H9 (cell line): ENCODE results near the gene COL4A4. TPM values are rescaled to one million over a fixed set of nuclear protein-coding genes. Genes with fewer than 3 reads are reported as not detected.

Experiments
- DNase-seq: peaks from one replicate; pipeline ENCODE4 v3.0.0-alpha.2; 2017
- H2AFZ ChIP-seq: one replicate; pipeline ENCODE4 v1.6.1; 2013; ENCODE audit warnings: mild to moderate bottlenecking, low read length, control low read depth, moderate library complexity
- H2AK5ac ChIP-seq: 2 replicates; pipeline ENCODE4 v1.6.1; 2013; ENCODE audit warnings: low read length, control low read depth, mixed read lengths; ENCODE audit not compliant: insufficient read length
- H2BK120ac ChIP-seq: one replicate; pipeline ENCODE4 v1.6.1; 2013; ENCODE audit warnings: low read depth, mild to moderate bottlenecking, low read length, control low read depth, inconsistent platforms; ENCODE audit not compliant: poor library complexity, severe bottlenecking
- H2BK12ac ChIP-seq: 2 replicates; pipeline ENCODE4 v1.6.1; 2013; ENCODE audit warnings: low read length, control low read depth, mixed read lengths, low read depth; ENCODE audit not compliant: insufficient read length
- H2BK15ac ChIP-seq: 2 replicates; pipeline ENCODE4 v1.6.1; 2013; ENCODE audit warnings: low read depth, low read length, control low read depth
- H2BK20ac ChIP-seq: one replicate; pipeline ENCODE4 v1.6.1; 2013; ENCODE audit warnings: low read depth, mild to moderate bottlenecking, low read length, control low read depth, inconsistent platforms; ENCODE audit not compliant: poor library complexity, severe bottlenecking
- H2BK5ac ChIP-seq: 2 replicates; pipeline ENCODE4 v1.6.1; 2013; ENCODE audit warnings: low read length, control low read depth, mixed read lengths; ENCODE audit not compliant: insufficient read length
- H3K14ac ChIP-seq: 2 replicates; pipeline ENCODE4 v1.6.1; 2013; ENCODE audit warnings: low read length, control low read depth; ENCODE audit not compliant: insufficient read depth
- H3K18ac ChIP-seq: 2 replicates; pipeline ENCODE4 v1.6.1; 2013; ENCODE audit warnings: low read depth, mild to moderate bottlenecking, mixed read lengths, low read length, control low read depth; ENCODE audit not compliant: insufficient read length
- H3K23ac ChIP-seq: 2 replicates; pipeline ENCODE4 v1.6.1; 2013; ENCODE audit warnings: low read length, control low read depth, mixed read lengths, low read depth; ENCODE audit not compliant: insufficient read length
- H3K23me2 ChIP-seq: 2 replicates; pipeline ENCODE4 v1.6.1; 2013; ENCODE audit warnings: low read depth, mild to moderate bottlenecking, mixed read lengths, low read length, control low read depth; ENCODE audit not compliant: insufficient read length, poor library complexity, severe bottlenecking
- H3K27ac ChIP-seq: 2 replicates; pipeline ENCODE4 v1.5.1; 2013; ENCODE audit warnings: low read length, control low read depth, mixed read lengths, low read depth; ENCODE audit not compliant: insufficient read length
- H3K27me3 ChIP-seq: 2 replicates; pipeline ENCODE4 v1.6.1; 2013; ENCODE audit warnings: low read length, control low read depth, inconsistent platforms; ENCODE audit not compliant: insufficient read depth
- H3K4ac ChIP-seq: 2 replicates; pipeline ENCODE4 v1.6.1; 2013; ENCODE audit warnings: low read depth, mild to moderate bottlenecking, control low read depth, inconsistent platforms, low read length, moderate library complexity
- H3K4me1 ChIP-seq: 2 replicates; pipeline ENCODE4 v1.6.1; 2013; ENCODE audit warnings: low read length, control low read depth, inconsistent platforms; ENCODE audit not compliant: insufficient read depth
- H3K4me2 ChIP-seq: 2 replicates; pipeline ENCODE4 v1.6.1; 2013; ENCODE audit warnings: low read length, control low read depth, mixed read lengths; ENCODE audit not compliant: insufficient read length, insufficient read depth
- H3K56ac ChIP-seq: 2 replicates; pipeline ENCODE4 v1.6.1; 2013; ENCODE audit warnings: low read depth, mild to moderate bottlenecking, mixed read lengths, low read length, control low read depth; ENCODE audit not compliant: insufficient read length
- H3K79me1 ChIP-seq: 2 replicates; pipeline ENCODE4 v1.6.1; 2013; ENCODE audit warnings: low read depth, mild to moderate bottlenecking, moderate library complexity, low read length, control low read depth, inconsistent platforms; ENCODE audit not compliant: insufficient read depth, poor library complexity, severe bottlenecking
- H3K79me2 ChIP-seq: 2 replicates; pipeline ENCODE4 v1.6.1; 2013; ENCODE audit warnings: low read length, control low read depth, inconsistent platforms; ENCODE audit not compliant: insufficient read depth
- H3K9ac ChIP-seq: 2 replicates; pipeline ENCODE4 v1.6.1; 2013; ENCODE audit warnings: low read length, control low read depth, mixed read lengths; ENCODE audit not compliant: insufficient read length; ENCODE audit errors: extremely low read depth
- H3K9me3 ChIP-seq: one replicate; pipeline ENCODE4 v1.6.1; 2013; ENCODE audit warnings: low read depth, low read length, inconsistent platforms; ENCODE audit not compliant: control insufficient read depth
- H3T11ph ChIP-seq: one replicate; pipeline ENCODE4 v1.6.1; 2013; ENCODE audit warnings: mild to moderate bottlenecking, low read length, control low read depth, inconsistent platforms
- H4K20me1 ChIP-seq: one replicate; pipeline ENCODE4 v1.6.1; 2013; ENCODE audit not compliant: control insufficient read depth, insufficient read length, insufficient read depth
- H4K5ac ChIP-seq: 2 replicates; pipeline ENCODE4 v1.6.1; 2013; ENCODE audit warnings: low read depth, mild to moderate bottlenecking, mixed read lengths, low read length, control low read depth; ENCODE audit not compliant: insufficient read length
- H4K8ac ChIP-seq: replicated peaks from 2 replicates; pipeline ENCODE4 v1.6.1; 2013; ENCODE audit warnings: low read length, control low read depth, mixed read lengths, low read depth; ENCODE audit not compliant: insufficient read length
- H4K91ac ChIP-seq: 2 replicates; pipeline ENCODE4 v1.6.1; 2013; ENCODE audit warnings: low read depth, mild to moderate bottlenecking, moderate library complexity, mixed read lengths, low read length, control low read depth; ENCODE audit not compliant: insufficient read length
- H3K27ac Mint-ChIP-seq, 3 experiments: 2 replicates in 2 of 3; 3 replicates in 1 of 3; pipeline ENCODE4 v1.8.0; 2020 to 2021; ENCODE audit warnings: mixed read lengths in 3 of 3, mild to moderate bottlenecking in 1 of 3, moderate library complexity in 1 of 3
- H3K27me3 Mint-ChIP-seq: 2 replicates; pipeline ENCODE4 v1.8.0; 2021; ENCODE audit warnings: low read depth, mild to moderate bottlenecking, moderate library complexity, mixed read lengths
- H3K36me3 Mint-ChIP-seq, 3 experiments: 2 replicates in 2 of 3; 3 replicates in 1 of 3; pipeline ENCODE4 v1.8.0; 2020 to 2021; ENCODE audit warnings: low read depth in 3 of 3, mixed read lengths in 3 of 3; ENCODE audit not compliant: insufficient read depth in 1 of 3
- H3K4me1 Mint-ChIP-seq, 2 experiments: 2 replicates each; pipeline ENCODE4 v1.8.0; 2020; ENCODE audit warnings: mixed read lengths in 2 of 2
- H3K4me3 Mint-ChIP-seq, 2 experiments: 2 replicates in 1 of 2; 3 replicates in 1 of 2; pipeline ENCODE4 v1.8.0; 2020 to 2021; ENCODE audit warnings: mild to moderate bottlenecking in 2 of 2, mixed read lengths in 2 of 2, moderate library complexity in 1 of 2
- H3K9me3 Mint-ChIP-seq, 2 experiments: 2 replicates in 1 of 2; 3 replicates in 1 of 2; pipeline ENCODE4 v1.8.0; 2020; ENCODE audit warnings: mild to moderate bottlenecking in 2 of 2, mixed read lengths in 2 of 2, moderate library complexity in 1 of 2
- CTCF ChIP-seq: fragments of 200-600 bp; sonication (generic); conservative IDR thresholded peaks from 3 replicates; pipeline ENCODE4 v1.8.0; 2021; ENCODE audit warnings: antibody characterized with exemption, mild to moderate bottlenecking
- WGBS: extraction: QIAGEN DNeasy Blood & Tissue Kit; methylation state at CpG from one replicate; pipeline ENCODE4 v1.1.7; 2013; ENCODE audit warnings: missing lambda C conversion rate, low lambda C conversion rate, mixed read lengths; ENCODE audit not compliant: insufficient read length; ENCODE audit errors: extremely low coverage; 5-methylcytosine and 5-hydroxymethylcytosine counted together
- total RNA-seq: library from RNA; stranded (reverse); gene quantifications from 2 replicates; pipeline ENCODE4 v1.2.1, GENCODE V29; 2021

COL4A4 gene
- total RNA-seq, 1 experiment from 2014 or later: 0.92 TPM

GRCh38 chr2:227054006-227054405, 110.0 kb downstream of the COL4A4 start:
- Histone ChIP-seq H2AFZ (no peak overlapping the region), H4K8ac (no peak overlapping the region), H2BK120ac (no peak overlapping the region), H3K27me3 (no peaks in the 10 kb centered on the region), H3K9ac (no peak overlapping the region), H3T11ph (no peak overlapping the region), H3K79me1 (no peaks in the 10 kb centered on the region), H2AK5ac (no peak overlapping the region), H3K18ac (no peak overlapping the region), H2BK12ac (no peak overlapping the region), H3K4me2 (no peak overlapping the region), H2BK15ac (no peak overlapping the region), H4K5ac (no peak overlapping the region), H3K56ac (no peak overlapping the region), H2BK5ac (no peak overlapping the region), H3K23ac (no peak overlapping the region), H4K20me1 (no peaks in the 10 kb centered on the region), H4K91ac (no peak overlapping the region), H2BK20ac (no peak overlapping the region), H3K79me2 (no peaks in the 10 kb centered on the region), H3K27ac (no peak overlapping the region), H3K4ac (no peak overlapping the region), H3K4me1 (no peaks in the 10 kb centered on the region; the same call in 1 of the 2 replicates), H3K23me2 (no peaks in the 10 kb centered on the region), H3K14ac (no peak overlapping the region), H3K9me3 (no peaks in the 10 kb centered on the region)
- H3K4me1 Mint-ChIP-seq: peaks cover 4 to 12% of the 10 kb centered on the region in 2 experiments; a peak in 3 of 4 replicates
- peaks cover 0 to 4% (median 0%) of the 10 kb centered on the region in 3 experiments; a peak in 1 of 7 replicates for H3K36me3 Mint-ChIP-seq
- no peak overlapping the region for H3K4me3 Mint-ChIP-seq
- DNase-seq: no peak
- no peak overlapping the region for H3K27ac Mint-ChIP-seq
- no peaks in the 10 kb centered on the region for H3K9me3 Mint-ChIP-seq
- H3K27me3 Mint-ChIP-seq: no peaks in the 10 kb centered on the region
- no peak for TF ChIP-seq CTCF
- no CpG with 5 or more reads among the region's 1 CpG for WGBS
